Suppressor macrophage treated with lipopolysaccharide for 1 hour (primary cell): ENCODE data around the gene OAF.
"Not testable (repeated sequence)": the region's sequence is repeated elsewhere in the genome, so short reads cannot be mapped to it uniquely, and the experiment has no call there.

Source experiments
- DNase-seq, 3 donors: peaks; one replicate each; pipeline ENCODE4 v3.0.0-alpha.2; 2020 to 2022

Gene OAF

GRCh38 chr11:120273956-120274355, 63.1 kb downstream of the OAF start:
- DNase-seq, result not testable (repeated sequence)

GRCh38 chr11:120279502-120279901, 68.7 kb downstream of the OAF start:
- DNase-seq, result no peak
